Gastrocnemius medialis (tissue), 4 donors: ENCODE results near the gene ZNF423.

ENCODE experiments used
- CTCF ChIP-seq, 5 experiments: fragments of 450-650 bp in 3 of 5; fragments of 200-600 bp in 2 of 5; sonication (generic) in 2 of 5; IDR thresholded peaks in 4 of 5; conservative IDR thresholded peaks in 1 of 5; 1 replicate in 4 of 5; 2 replicates in 1 of 5; pipeline ENCODE4 v1.5.1; 2016 to 2019; ENCODE audit warnings: antibody characterized with exemption in 5 of 5, mild to moderate bottlenecking in 3 of 5, moderate library complexity in 3 of 5
- POLR2A ChIP-seq, 2 donors: fragments of 450-650 bp; IDR thresholded peaks; one replicate each; pipeline ENCODE4 v1.6.1; 2017; ENCODE audit warnings: antibody characterized with exemption in 2 of 2, mild to moderate bottlenecking in 2 of 2, moderate library complexity in 2 of 2

- TF ChIP-seq CTCF (IDR thresholded peaks at IDR 0.05 in 4 of 5, conservative IDR thresholded peaks at IDR 0.05 in 1 of 5) (no peak), POLR2A (IDR thresholded peaks at IDR 0.05) (no peak)
Measured at GRCh38 chr16:49514073-49514980, 341.6 kb downstream of the ZNF423 start.
